ENCODE data around the gene THAP7.
"Not testable (repeated sequence)": the region's sequence is repeated elsewhere in the genome, so short reads cannot be mapped to it uniquely, and the experiment has no call there.

THAP7 gene

GRCh38 chr22:20982563-20982882 is 19.4 kb downstream of the THAP7 start:
- intact Hi-C loops (cut with DNase I) = loop anchor here (1.0 to 10.0 kb wide), 3 partner anchors 65 to 125 kb away; partner anchors contain the start of genes CRKL, PI4KA and SNAP29
- no peak for DNase-seq

- intact Hi-C loops (cut with DNase I) = loop anchor here (1.0 to 10.0 kb wide), 3 partner anchors 65 to 125 kb away; partner anchors contain the start of genes CRKL, PI4KA and SNAP29
- DNase-seq = peak; percentile 81 to 98 (median 86)
Measured at GRCh38 chr22:20981787-20982562, 19.9 kb downstream of the THAP7 start, which contains the start of gene LZTR1. Gene LZTR1 (plus strand): TSS chr22:20982297. CDS start chr22:20982372, 75 bp downstream.

GRCh38 chr22:20980938-20981722 is 20.8 kb downstream of the THAP7 start:
- no peak for DNase-seq
- intact Hi-C loops (cut with DNase I) = loop anchor here (5.0 to 10.0 kb wide), 2 partner anchors 96 to 124 kb away; partner anchors contain the start of genes PI4KA and SNAP29

GRCh38 chr22:20980523-20980922 is 21.4 kb downstream of the THAP7 start:
- intact Hi-C loops (cut with DNase I) = loop anchor here (5.0 to 10.0 kb wide), 2 partner anchors 96 to 123 kb away; partner anchors contain the start of genes PI4KA and SNAP29
- no peak for DNase-seq

- intact Hi-C loops (cut with DNase I) = loop anchor here (5.0 to 10.0 kb wide), 2 partner anchors 95 to 123 kb away; partner anchors contain the start of genes PI4KA and SNAP29
- peak in 1 of 10 donors; percentile 80 for DNase-seq
Measured at GRCh38 chr22:20979940-20980453, 21.9 kb downstream of the THAP7 start.

GRCh38 chr22:20979243-20979809 is 22.6 kb downstream of the THAP7 start:
- peak in 4 of 10 donors; percentile 34 to 88 (median 70) for DNase-seq
- intact Hi-C loops (cut with DNase I) = no loop called here

GRCh38 chr22:20978419-20978818 is 23.5 kb downstream of the THAP7 start:
- no peak for DNase-seq
- intact Hi-C loops (cut with DNase I) = no loop called here

GRCh38 chr22:20977516-20978170 is 24.3 kb downstream of the THAP7 start:
- no peak for DNase-seq
- intact Hi-C loops (cut with DNase I) = no loop called here

GRCh38 chr22:20977019-20977418 is 24.9 kb downstream of the THAP7 start:
- intact Hi-C loops (cut with DNase I) = no loop called here

GRCh38 chr22:20976291-20976877 is 25.5 kb downstream of the THAP7 start:
- intact Hi-C loops (cut with DNase I) = no loop called here
- no peak for DNase-seq

More at GRCh38 chr22:20977019-20977418, 24.9 kb downstream of the THAP7 start:
- no peak for DNase-seq

GRCh38 chr22:20975541-20976290 is 26.2 kb downstream of the THAP7 start:
- no peak for DNase-seq
- intact Hi-C loops (cut with DNase I) = no loop called here

- DNase-seq = no peak
- intact Hi-C loops (cut with DNase I) = no loop called here
Measured at GRCh38 chr22:20974336-20974955, 27.5 kb downstream of the THAP7 start.

GRCh38 chr22:20973634-20974286 is 28.2 kb downstream of the THAP7 start:
- intact Hi-C loops (cut with DNase I) = no loop called here
- DNase-seq = no peak

- no peak for DNase-seq
- intact Hi-C loops (cut with DNase I) = no loop called here
Measured at GRCh38 chr22:20972933-20973577, 28.9 kb downstream of the THAP7 start.

GRCh38 chr22:20972014-20972694 is 29.8 kb downstream of the THAP7 start:
- intact Hi-C loops (cut with DNase I); DNase-seq: not testable (repeated sequence)

GRCh38 chr22:20970939-20971657 is 30.8 kb downstream of the THAP7 start:
- no peak for DNase-seq

More at GRCh38 chr22:20970939-20971657, 30.8 kb downstream of the THAP7 start:
- intact Hi-C loops (cut with DNase I) = no loop called here
